Measurements from ENCODE around the gene JARID2. TPM values are rescaled to one million over a fixed set of nuclear protein-coding genes. Genes with fewer than 3 reads are reported as not detected.
"Not testable (repeated sequence)": the region's sequence is repeated elsewhere in the genome, so short reads cannot be mapped to it uniquely, and the experiment has no call there.

JARID2 gene
- total RNA-seq, 2 donors from 2014 or later: 20.7 to 50.3 TPM

DNA sequence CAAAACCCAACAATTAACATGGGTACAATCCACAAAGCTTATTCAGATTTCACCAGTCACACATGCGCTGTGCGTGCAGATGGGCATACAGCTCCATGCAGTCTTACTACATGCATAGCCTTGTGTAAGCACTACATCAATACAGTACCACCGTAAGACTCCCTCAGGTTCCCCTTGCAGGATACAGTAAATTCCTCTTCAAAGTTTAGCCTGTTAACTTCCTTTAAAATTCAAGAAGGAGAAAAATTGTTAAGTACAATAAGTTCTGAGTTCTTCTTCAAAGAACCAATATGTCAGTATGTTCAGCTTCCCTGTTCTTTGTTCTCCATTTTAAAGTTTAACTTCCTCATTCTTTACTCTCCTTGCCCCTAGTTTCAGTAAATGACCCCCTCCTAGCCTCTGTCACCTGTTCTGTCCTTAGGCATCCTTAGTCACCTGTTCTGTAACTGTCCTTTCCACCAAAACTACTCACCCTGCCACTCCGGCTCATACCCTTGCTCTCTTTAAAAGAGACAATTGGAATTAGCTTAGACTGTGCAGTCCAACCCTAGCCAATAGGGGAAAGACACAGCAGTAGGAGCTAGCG lies 297.6 kb downstream of the JARID2 start:
- not testable (repeated sequence) for H3K27ac Mint-ChIP-seq; H3K4me1 Mint-ChIP-seq; H3K36me3 Mint-ChIP-seq (ENCODE audit: low read depth); H3K4me3 Mint-ChIP-seq; H3K9me3 Mint-ChIP-seq; H3K27me3 Mint-ChIP-seq; ATAC-seq (replicated peaks)

DNA sequence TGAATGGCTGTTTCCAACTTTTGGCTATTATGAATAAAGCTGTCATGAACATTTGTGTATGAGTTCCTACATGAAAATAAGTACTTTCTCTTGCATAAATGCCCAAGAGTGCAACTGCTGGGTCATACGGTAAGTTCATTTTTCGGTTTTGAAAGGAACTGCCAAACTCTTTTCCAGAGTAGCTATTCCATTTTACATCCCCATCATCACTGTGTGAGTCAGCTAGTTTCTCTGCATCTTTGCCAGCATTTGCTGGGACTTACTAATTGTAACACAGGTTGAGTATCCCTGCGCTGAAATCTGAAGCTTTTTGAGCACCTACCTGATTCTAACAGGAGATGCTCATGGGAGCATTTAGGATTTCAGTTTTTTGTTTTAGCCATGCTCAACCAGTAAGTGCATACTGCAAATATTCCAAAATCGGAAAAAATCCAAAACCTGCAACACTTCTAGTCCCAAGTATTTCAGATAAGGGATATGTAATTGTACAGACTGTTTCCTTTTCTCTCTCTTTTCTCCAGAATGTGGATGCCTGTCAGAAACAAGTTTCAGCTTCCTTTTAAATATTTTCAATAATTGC lies 298.5 kb downstream of the JARID2 start:
- H3K9me3 Mint-ChIP-seq: no peaks in the 10 kb centered on the region
- no peak overlapping the region for H3K27ac Mint-ChIP-seq
- H3K27me3 Mint-ChIP-seq: no peaks in the 10 kb centered on the region

DNA sequence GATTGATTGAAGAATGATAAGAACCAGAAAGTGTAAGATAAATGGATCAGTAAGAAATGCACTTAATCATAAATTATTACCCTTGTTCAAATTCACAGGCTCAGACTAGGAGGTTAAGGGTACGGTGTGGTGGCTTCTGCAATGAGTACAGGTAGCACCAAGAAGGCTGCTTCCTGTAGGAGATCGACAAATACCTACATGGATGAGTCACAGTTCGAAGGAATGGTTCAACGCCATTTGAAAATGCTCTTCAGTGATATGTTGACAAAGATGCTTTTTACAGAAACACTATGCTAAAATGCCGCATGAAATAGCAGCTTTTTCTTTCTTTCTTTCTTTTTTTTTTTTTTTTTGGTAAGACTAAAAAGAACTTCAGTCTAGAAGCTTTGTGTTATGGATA lies 300.7 kb downstream of the JARID2 start:
- H3K9me3 Mint-ChIP-seq: no peaks in the 10 kb centered on the region

More for the DNA sequence above, 298.5 kb downstream of the JARID2 start:
- ATAC-seq (replicated peaks): no peak
- Mint-ChIP-seq H3K4me3 (no peak overlapping the region), H3K4me1 (no peaks in the 10 kb centered on the region), H3K36me3 (ENCODE audit: low read depth) (no peaks in the 10 kb centered on the region)

DNA sequence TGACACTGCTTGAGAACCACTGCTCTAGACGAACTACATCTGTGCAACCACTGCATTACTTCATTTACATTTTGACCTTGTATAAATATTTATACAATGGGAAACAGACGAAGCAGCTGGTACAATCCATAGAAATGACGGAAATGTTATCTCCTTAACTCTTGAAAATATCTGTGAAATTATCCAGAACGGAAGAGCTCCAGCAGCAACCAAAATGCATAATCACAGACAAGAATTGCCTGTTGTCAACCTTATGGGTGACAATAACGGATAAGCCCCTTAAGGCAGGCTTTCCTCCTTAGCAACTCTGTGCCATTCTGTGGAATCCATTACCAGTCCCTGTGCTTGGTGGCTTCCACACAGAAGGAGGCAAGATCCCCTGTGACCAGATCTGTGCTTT lies 301.5 kb downstream of the JARID2 start:
- H3K27me3 Mint-ChIP-seq: no peaks in the 10 kb centered on the region
- H3K27ac Mint-ChIP-seq: no peak overlapping the region
- no peak for ATAC-seq (replicated peaks)
- H3K4me1 Mint-ChIP-seq: peaks cover 6% of the 10 kb centered on the region
- no peak overlapping the region for H3K4me3 Mint-ChIP-seq
- H3K36me3 Mint-ChIP-seq (ENCODE audit: low read depth): no peaks in the 10 kb centered on the region
- no peaks in the 10 kb centered on the region for H3K9me3 Mint-ChIP-seq

More for the DNA sequence above, 300.7 kb downstream of the JARID2 start:
- peaks cover 3% of the 10 kb centered on the region for H3K4me1 Mint-ChIP-seq
- H3K4me3 Mint-ChIP-seq: no peak overlapping the region
- no peaks in the 10 kb centered on the region for H3K36me3 Mint-ChIP-seq (ENCODE audit: low read depth)
- no peaks in the 10 kb centered on the region for H3K27me3 Mint-ChIP-seq
- ATAC-seq (replicated peaks): no peak
- no peak overlapping the region for H3K27ac Mint-ChIP-seq

DNA sequence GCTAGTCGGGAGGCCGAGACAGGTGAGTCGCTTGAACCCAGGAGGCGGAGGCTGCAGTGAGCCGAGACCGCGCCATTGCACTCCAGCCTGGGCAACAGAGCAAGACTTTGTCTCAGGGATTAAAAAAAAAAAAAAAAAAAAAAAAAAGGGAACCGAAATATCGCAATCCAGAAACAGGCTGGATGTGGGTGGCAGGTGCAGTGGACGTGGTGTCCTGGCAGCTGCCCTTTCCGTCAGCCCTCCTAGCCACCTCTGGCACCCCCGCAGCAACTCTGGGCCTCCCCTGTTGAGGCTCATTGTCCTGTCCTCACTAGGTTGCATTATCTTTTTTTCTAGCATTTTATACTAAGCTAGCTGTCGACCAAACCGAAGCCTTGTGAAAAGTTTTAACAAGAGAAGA lies 303.5 kb downstream of the JARID2 start:
- H3K27me3 Mint-ChIP-seq: no peaks in the 10 kb centered on the region
- no peaks in the 10 kb centered on the region for H3K9me3 Mint-ChIP-seq
- H3K4me1 Mint-ChIP-seq: peaks cover 6% of the 10 kb centered on the region
- no peak overlapping the region for H3K27ac Mint-ChIP-seq
- no peaks in the 10 kb centered on the region for H3K36me3 Mint-ChIP-seq (ENCODE audit: low read depth)
- H3K4me3 Mint-ChIP-seq: no peak overlapping the region
- ATAC-seq (replicated peaks): no peak

DNA sequence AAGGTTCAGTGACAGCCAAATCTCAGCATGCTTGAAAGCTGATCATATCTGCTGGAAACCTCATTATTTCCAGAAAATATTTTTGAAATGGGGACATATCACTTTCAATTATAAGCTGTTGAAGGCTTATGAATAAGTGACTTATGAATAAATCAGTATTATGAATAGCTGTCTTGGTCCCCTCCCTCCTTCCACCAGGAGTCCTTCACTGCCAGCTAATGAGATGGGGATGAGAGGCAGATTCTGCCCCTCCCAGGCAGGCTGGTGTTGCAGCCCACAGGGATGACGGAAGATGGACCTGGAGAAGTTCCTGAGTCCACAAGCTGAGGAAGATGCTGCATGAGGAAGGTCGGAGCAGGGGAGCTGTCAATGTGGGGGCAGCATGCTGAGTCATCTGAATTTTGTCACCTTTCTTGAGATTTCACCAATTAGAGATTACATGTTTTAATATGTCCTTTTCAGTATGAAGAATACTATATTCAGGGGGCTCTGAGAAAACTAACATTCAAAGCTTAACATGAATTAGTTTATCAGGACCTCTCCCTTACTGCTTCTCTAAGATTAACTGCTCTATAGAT lies 304.8 kb downstream of the JARID2 start:
- Mint-ChIP-seq H3K9me3 (no peaks in the 10 kb centered on the region), H3K4me1 (peaks cover 11% of the 10 kb centered on the region), H3K36me3 (ENCODE audit: low read depth) (no peaks in the 10 kb centered on the region), H3K27me3 (no peaks in the 10 kb centered on the region), H3K27ac (no peak overlapping the region), H3K4me3 (no peak overlapping the region)
- no peak for ATAC-seq (replicated peaks)

DNA sequence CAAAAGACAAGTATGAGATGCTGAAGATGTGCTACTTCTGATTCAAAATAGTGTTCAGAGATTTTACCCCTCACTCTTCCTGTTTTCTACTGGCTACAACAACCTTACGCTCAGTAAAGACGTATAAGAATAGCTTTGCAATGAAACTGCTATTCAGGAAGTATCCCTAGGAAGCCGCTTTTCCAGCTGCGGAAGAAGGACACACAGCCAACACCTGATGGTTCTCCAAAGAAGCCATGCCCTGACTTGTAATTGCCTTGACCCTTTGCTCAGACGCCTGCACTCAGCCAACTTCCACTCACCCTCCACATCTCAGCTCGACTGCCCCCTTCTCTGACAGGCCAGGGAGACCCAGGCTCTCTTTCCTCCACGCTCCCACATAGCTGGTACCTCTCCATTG lies 305.4 kb downstream of the JARID2 start:
- H3K27me3 Mint-ChIP-seq: no peaks in the 10 kb centered on the region
- no peaks in the 10 kb centered on the region for H3K9me3 Mint-ChIP-seq
- H3K36me3 Mint-ChIP-seq (ENCODE audit: low read depth): no peaks in the 10 kb centered on the region
- ATAC-seq (replicated peaks): no peak
- H3K4me1 Mint-ChIP-seq: peaks cover 11% of the 10 kb centered on the region
- no peak overlapping the region for H3K4me3 Mint-ChIP-seq
- H3K27ac Mint-ChIP-seq: no peak overlapping the region

DNA sequence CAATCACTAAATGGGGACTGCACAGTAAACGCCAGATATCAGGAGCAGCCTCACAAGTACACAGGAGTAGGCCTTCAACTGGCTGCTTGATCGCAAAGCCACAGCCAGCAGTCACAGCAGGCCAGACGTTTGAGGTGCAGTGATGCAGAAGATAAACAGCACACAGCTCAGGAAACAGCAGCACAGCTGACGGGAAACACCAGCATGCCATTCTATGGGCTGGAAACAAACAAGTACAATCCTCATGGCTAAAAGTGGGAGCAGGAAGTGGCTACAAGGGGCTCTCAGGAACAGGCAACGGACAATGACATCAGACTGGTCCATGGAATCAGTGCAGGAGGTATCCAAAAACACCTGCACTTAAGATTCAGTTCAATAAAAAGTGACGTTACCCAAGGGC lies 305.9 kb downstream of the JARID2 start:
- Mint-ChIP-seq H3K4me3 (no peak overlapping the region), H3K4me1 (peaks cover 11% of the 10 kb centered on the region), H3K27me3 (no peaks in the 10 kb centered on the region), H3K9me3 (no peaks in the 10 kb centered on the region), H3K36me3 (ENCODE audit: low read depth) (no peaks in the 10 kb centered on the region), H3K27ac (no peak overlapping the region)
- ATAC-seq (replicated peaks): no peak

DNA sequence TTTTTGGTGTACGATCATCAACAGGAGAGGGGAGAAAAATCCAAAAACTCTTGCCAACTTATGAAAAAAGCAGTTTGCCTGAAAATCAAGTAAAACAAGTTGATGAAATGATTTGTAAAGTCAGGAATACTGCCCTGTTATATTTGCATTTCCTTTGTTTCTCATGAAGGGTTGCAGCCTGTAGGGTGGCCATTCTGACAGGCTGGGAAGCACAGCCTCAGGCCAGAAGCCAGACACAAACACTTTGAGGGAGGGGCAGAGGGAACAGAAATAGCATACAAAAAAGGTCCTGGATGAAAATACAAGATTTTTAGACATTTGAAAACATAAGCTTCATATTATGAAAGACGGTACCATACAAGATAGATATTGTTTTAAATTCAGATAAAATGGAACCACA lies 307.2 kb downstream of the JARID2 start:
- Mint-ChIP-seq H3K27me3 (no peaks in the 10 kb centered on the region), H3K27ac (no peak overlapping the region), H3K9me3 (no peaks in the 10 kb centered on the region), H3K4me1 (peaks cover 11% of the 10 kb centered on the region), H3K4me3 (no peak overlapping the region), H3K36me3 (ENCODE audit: low read depth) (no peaks in the 10 kb centered on the region)
- no peak for ATAC-seq (replicated peaks)

DNA sequence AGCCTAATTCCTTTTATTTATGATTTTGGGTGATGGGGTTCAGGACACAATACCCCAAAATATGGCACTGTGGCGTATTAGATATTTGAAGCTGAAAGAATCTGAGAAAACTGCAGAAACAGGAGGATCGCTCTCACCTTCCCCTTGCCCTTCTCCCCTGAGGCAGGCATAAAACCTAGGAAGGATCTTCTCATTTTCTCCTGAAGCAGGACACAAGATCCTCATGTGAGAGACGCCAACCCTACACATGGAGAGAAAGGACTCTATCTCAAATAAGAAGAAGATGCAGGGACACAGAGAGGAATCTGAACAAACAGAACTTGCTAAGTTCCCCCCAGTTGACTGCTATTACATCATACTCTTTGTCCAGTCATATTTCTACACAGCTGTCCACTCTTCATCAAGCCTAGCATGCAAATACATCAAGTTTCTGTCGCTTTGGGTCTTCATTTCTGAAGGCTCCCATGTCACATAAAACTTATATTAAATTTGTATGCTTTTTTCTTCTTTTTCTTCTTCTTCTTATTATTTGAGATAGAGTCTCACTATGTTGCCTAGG lies 307.9 kb downstream of the JARID2 start:
- no peak overlapping the region for H3K27ac Mint-ChIP-seq
- no peaks in the 10 kb centered on the region for H3K27me3 Mint-ChIP-seq
- H3K36me3 Mint-ChIP-seq (ENCODE audit: low read depth): no peaks in the 10 kb centered on the region
- H3K4me3 Mint-ChIP-seq: no peak overlapping the region
- no peak for ATAC-seq (replicated peaks)
- no peaks in the 10 kb centered on the region for H3K9me3 Mint-ChIP-seq
- H3K4me1 Mint-ChIP-seq: peaks cover 11% of the 10 kb centered on the region

DNA sequence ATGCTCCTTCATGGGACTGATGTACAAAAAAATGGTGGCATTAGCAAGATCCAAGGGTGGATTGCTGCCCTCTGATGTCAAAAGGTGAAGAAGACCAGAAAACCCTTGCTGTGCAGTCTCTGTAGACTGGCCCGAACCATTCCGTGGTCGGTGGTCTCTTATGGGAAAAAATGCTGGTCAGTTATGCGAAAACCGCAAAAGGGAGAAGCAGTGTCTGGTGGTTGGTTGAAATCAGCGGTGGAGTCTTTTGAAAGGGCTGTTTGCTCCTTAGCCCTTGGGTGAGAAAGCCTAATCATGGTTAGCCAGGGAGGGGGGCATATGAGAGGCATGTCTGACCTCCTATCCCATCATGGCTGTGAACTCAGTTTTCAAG lies 308.8 kb downstream of the JARID2 start:
- no peak overlapping the region for H3K4me3 Mint-ChIP-seq
- no peaks in the 10 kb centered on the region for H3K27me3 Mint-ChIP-seq
- no peaks in the 10 kb centered on the region for H3K36me3 Mint-ChIP-seq (ENCODE audit: low read depth)
- H3K9me3 Mint-ChIP-seq: no peaks in the 10 kb centered on the region
- no peak for ATAC-seq (replicated peaks)
- H3K27ac Mint-ChIP-seq: no peak overlapping the region
- peaks cover 11% of the 10 kb centered on the region for H3K4me1 Mint-ChIP-seq

DNA sequence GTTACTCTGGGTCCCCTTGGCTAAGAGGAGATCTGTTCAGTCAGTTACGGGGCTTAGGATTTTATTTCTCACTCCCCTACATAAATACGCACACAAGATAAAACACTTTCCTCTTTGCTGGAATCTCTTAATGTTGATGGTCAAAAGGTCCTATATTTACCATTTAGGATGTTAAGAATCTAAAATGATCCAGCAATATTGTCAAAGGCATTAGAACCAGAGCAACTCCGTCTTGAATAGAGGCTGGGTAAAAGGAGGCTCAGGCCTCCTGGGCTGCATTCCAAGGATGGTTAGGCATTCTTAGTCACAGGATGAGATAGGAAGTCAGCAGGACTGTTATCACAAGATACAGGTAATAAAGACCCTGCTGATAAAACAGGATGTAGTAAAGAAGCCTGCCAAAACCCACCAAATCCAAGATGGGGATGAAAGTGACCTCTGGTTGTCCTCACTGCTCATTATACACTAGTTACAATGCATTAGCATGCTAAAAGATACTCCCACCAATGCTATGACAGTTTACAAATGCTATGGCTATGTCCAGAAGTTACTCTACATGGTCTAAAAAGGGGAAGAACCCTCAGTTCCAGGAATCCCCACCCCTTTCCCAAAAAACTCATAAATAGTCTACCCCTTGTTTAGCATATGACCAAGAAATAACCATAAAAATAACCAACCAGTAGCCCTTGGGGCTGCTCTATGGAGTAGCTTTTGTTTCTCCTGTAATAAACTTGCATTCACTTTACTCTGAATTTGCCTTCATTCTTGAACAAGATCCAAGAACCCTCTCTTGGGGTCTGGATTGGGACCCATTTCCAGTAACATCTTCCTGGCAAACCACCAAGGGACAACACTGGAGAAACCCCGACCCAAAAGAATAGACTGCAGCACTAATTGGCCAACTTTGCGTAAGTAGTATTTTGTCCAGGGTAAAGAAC lies 309.5 kb downstream of the JARID2 start:
- Mint-ChIP-seq H3K27me3 (no peaks in the 10 kb centered on the region), H3K27ac (no peak overlapping the region), H3K36me3 (ENCODE audit: low read depth) (no peaks in the 10 kb centered on the region), H3K9me3 (no peaks in the 10 kb centered on the region), H3K4me1 (peaks cover 11% of the 10 kb centered on the region), H3K4me3 (no peak overlapping the region)
- ATAC-seq (replicated peaks): no peak

DNA sequence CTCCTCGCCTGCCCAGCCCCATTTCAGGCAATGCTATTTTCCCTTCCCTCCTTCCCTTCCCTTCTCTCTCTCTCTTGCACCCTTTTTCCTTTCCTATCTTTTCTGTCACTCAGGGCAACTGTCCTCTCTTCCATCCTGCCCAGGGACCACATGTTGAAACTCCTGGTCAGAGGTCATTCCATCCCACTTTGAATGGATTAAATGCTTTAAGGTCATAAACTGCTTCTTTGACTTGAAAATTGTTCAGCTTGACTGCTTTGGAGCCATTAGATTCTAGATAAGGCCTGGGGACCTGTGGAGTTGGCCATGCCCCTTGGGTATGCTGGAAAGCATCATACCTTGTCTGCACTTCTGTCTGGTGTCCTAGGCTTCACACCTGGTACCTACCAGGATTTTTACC lies 310.8 kb downstream of the JARID2 start:
- Mint-ChIP-seq H3K4me3 (no peak overlapping the region), H3K9me3 (no peaks in the 10 kb centered on the region), H3K27me3 (no peaks in the 10 kb centered on the region), H3K27ac (no peak overlapping the region), H3K36me3 (ENCODE audit: low read depth) (no peaks in the 10 kb centered on the region), H3K4me1 (peaks cover 8% of the 10 kb centered on the region)
- no peak for ATAC-seq (replicated peaks)

DNA sequence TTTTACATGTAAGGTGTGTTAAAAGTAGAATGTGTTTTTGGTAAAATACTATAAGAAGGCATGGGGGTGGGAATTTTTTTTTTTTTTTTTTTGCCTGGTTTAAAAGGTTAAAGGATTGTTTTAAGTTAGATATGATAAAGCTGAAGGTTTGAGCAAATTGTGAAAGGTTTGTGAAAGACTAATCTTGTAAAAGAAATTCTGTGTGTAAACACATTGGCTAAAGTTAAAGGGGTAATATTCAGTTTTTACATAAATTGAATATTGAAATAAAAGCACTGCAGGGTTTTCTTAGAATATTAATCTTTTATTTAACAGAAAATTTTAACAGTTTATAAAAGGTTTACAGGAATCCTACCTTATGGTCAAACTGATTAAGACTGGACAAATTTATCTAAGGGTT lies 311.3 kb downstream of the JARID2 start:
- peaks cover 5% of the 10 kb centered on the region for H3K4me1 Mint-ChIP-seq
- H3K4me3 Mint-ChIP-seq: no peak overlapping the region
- H3K36me3 Mint-ChIP-seq (ENCODE audit: low read depth): no peaks in the 10 kb centered on the region
- no peaks in the 10 kb centered on the region for H3K27me3 Mint-ChIP-seq
- no peak overlapping the region for H3K27ac Mint-ChIP-seq
- no peaks in the 10 kb centered on the region for H3K9me3 Mint-ChIP-seq
- no peak for ATAC-seq (replicated peaks)
